ENCODE measurements around the gene SRPK2. TPM values are rescaled to one million over a fixed set of nuclear protein-coding genes. Genes with fewer than 3 reads are reported as not detected.

The SRPK2 gene
- total and polyA plus RNA-seq, 2 donors (not counting 1 experiment from before 2014, with no cell fraction given): 15.2 to 108 TPM

DNA sequence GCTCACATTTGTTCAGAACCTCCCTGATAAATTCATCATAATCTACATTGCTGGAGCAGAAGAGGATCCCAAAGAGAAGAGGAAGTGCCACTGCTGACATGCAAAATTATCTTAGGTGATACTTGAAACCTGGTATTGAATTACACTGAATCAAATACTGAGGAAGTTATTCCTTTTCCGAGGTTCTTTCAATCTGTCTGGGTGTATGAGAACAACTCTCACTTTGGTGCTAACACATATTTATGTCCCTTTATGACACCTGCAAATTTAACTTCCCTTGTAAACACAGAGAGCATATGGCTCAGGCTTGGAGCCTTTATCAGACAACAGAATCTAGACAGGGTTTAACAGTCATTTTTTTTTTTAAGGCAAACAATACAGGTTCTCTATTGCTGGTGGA is 131.4 kb downstream of the SRPK2 start:
- Mint-ChIP-seq H3K4me3 (no peak overlapping the region), H3K27ac (no peak overlapping the region), H3K9me3 (ENCODE audit: insufficient read depth) (no peaks in the 10 kb centered on the region), H3K27me3 (no peaks in the 10 kb centered on the region), H3K4me1 (peaks cover 50% of the 10 kb centered on the region)
- intact Hi-C loops (cut with micrococcal nuclease): no loop called here
- no peak for TF ChIP-seq EZH2 (IDR thresholded peaks at IDR 0.05; ENCODE audit: borderline replicate concordance, insufficient read depth, low read depth, low read length, poor library complexity, severe bottlenecking)
- TF ChIP-seq, protein P1, sequence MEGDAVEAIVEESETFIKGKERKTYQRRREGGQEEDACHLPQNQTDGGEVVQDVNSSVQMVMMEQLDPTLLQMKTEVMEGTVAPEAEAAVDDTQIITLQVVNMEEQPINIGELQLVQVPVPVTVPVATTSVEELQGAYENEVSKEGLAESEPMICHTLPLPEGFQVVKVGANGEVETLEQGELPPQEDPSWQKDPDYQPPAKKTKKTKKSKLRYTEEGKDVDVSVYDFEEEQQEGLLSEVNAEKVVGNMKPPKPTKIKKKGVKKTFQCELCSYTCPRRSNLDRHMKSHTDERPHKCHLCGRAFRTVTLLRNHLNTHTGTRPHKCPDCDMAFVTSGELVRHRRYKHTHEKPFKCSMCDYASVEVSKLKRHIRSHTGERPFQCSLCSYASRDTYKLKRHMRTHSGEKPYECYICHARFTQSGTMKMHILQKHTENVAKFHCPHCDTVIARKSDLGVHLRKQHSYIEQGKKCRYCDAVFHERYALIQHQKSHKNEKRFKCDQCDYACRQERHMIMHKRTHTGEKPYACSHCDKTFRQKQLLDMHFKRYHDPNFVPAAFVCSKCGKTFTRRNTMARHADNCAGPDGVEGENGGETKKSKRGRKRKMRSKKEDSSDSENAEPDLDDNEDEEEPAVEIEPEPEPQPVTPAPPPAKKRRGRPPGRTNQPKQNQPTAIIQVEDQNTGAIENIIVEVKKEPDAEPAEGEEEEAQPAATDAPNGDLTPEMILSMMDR (IDR thresholded peaks at IDR 0.05): no peak
- Histone ChIP-seq H3K4me2 (replicated peaks; ENCODE audit: low read depth, low read length, poor library complexity, severe bottlenecking) (no peak overlapping the region), H3K27ac (ENCODE audit: low read length in 2 of 2) (no peak overlapping the region), H2AFZ (ENCODE audit: insufficient read depth, low read depth, low read length, poor library complexity, severe bottlenecking) (no peak overlapping the region), H3K4me1 (ENCODE audit: control insufficient read depth in 2 of 2, insufficient read depth in 2 of 2, low read length in 2 of 2) (peaks cover 9 to 24% of the 10 kb centered on the region in 2 donors), H3K36me3 (replicated peaks in 1 of 2; ENCODE audit: control extremely low read depth in 1 of 2, control insufficient read depth in 1 of 2, extremely low read depth in 1 of 2, insufficient read depth in 2 of 2, low read length in 1 of 2) (no peaks in the 10 kb centered on the region), H3K27me3 (replicated peaks in 1 of 4; ENCODE audit: control extremely low read depth in 1 of 4, control insufficient read depth in 3 of 4, insufficient read depth in 4 of 4, low read length in 3 of 4) (no peaks in the 10 kb centered on the region), H3K4me3 (ENCODE audit: control extremely low read depth in 1 of 5, extremely low read depth in 1 of 5, insufficient read depth in 1 of 5, low read depth in 2 of 5, low read length in 4 of 5) (no peak overlapping the region), H4K20me1 (ENCODE audit: control insufficient read depth, insufficient read depth, low read length, poor library complexity, severe bottlenecking) (peaks cover 71% of the 10 kb centered on the region), H3K79me2 (ENCODE audit: control insufficient read depth, insufficient read depth, low read length) (peaks cover 84% of the 10 kb centered on the region), H3K9ac (ENCODE audit: low read length) (no peak overlapping the region), H3K9me3 (ENCODE audit: control extremely low read depth in 1 of 3, control insufficient read depth in 2 of 3, insufficient read depth in 1 of 3, low read length in 2 of 3) (peaks cover 0 to 4% (median 0%) of the 10 kb centered on the region in 3 donors)
- WGBS (ENCODE audit: insufficient coverage): no CpG with 5 or more reads among the region's 1 CpG
- CTCF ChIA-PET: no interaction called here
- POLR2A ChIA-PET: no interaction called here
- ATAC-seq (ENCODE audit: low read depth): no peak
- no peak for DNase-seq

DNA sequence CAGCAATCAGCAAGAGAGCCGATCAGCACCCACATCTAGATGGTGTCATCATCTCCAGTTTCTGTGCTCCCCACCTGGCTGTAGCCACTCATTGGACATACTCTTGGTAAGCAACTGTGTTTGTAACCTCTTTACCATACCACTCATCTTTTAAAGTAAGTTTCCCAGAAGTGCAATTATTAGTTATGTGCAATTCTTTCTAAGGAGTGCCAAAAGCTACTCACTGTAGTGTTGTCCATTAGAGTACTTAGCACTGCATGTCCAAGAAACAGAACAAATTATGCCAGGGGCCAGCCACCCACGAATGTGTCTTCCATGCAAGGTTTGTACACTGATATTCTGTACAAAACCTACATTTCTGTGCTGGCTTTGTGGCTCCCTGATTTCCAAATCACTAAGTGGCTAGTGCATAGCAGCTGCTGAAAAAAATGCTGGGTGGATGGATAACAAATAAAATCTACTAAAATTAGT is 131.9 kb downstream of the SRPK2 start:
- no peaks in the 10 kb centered on the region for H3K27me3 Mint-ChIP-seq
- Histone ChIP-seq H3K9ac (ENCODE audit: low read length) (no peak overlapping the region), H4K20me1 (ENCODE audit: control insufficient read depth, insufficient read depth, low read length, poor library complexity, severe bottlenecking) (peaks cover 71% of the 10 kb centered on the region), H3K4me1 (ENCODE audit: control insufficient read depth in 2 of 2, insufficient read depth in 2 of 2, low read length in 2 of 2) (peaks cover 9 to 24% of the 10 kb centered on the region in 2 donors), H3K36me3 (replicated peaks in 1 of 2; ENCODE audit: control extremely low read depth in 1 of 2, control insufficient read depth in 1 of 2, extremely low read depth in 1 of 2, insufficient read depth in 2 of 2, low read length in 1 of 2) (no peaks in the 10 kb centered on the region), H2AFZ (ENCODE audit: insufficient read depth, low read depth, low read length, poor library complexity, severe bottlenecking) (no peak overlapping the region), H3K4me2 (replicated peaks; ENCODE audit: low read depth, low read length, poor library complexity, severe bottlenecking) (no peak overlapping the region), H3K9me3 (ENCODE audit: control extremely low read depth in 1 of 3, control insufficient read depth in 2 of 3, insufficient read depth in 1 of 3, low read length in 2 of 3) (peaks cover 0 to 4% (median 0%) of the 10 kb centered on the region in 3 donors), H3K79me2 (ENCODE audit: control insufficient read depth, insufficient read depth, low read length) (peaks cover 83% of the 10 kb centered on the region), H3K27me3 (replicated peaks in 1 of 4; ENCODE audit: control extremely low read depth in 1 of 4, control insufficient read depth in 3 of 4, insufficient read depth in 4 of 4, low read length in 3 of 4) (no peaks in the 10 kb centered on the region), H3K27ac (ENCODE audit: low read length in 2 of 2) (no peak overlapping the region), H3K4me3 (ENCODE audit: control extremely low read depth in 1 of 5, extremely low read depth in 1 of 5, insufficient read depth in 1 of 5, low read depth in 2 of 5, low read length in 4 of 5) (no peak overlapping the region)
- ChIA-PET POLR2A (no interaction called here), CTCF (no interaction called here)
- ATAC-seq (ENCODE audit: low read depth): no peak
- H3K4me3 Mint-ChIP-seq: no peak overlapping the region
- no peak for TF ChIP-seq EZH2 (IDR thresholded peaks at IDR 0.05; ENCODE audit: borderline replicate concordance, insufficient read depth, low read depth, low read length, poor library complexity, severe bottlenecking)
- TF ChIP-seq, protein P1 (IDR thresholded peaks at IDR 0.05): no peak
- H3K27ac Mint-ChIP-seq: no peak overlapping the region
- no peak for DNase-seq
- 100% methylated on average over 1 of the region's 2 CpGs for WGBS (ENCODE audit: insufficient coverage)
- H3K4me1 Mint-ChIP-seq: peaks cover 52% of the 10 kb centered on the region
- intact Hi-C loops (cut with micrococcal nuclease): no loop called here
- no peaks in the 10 kb centered on the region for H3K9me3 Mint-ChIP-seq (ENCODE audit: insufficient read depth)
